ENCODE data around the gene MDP1.

MDP1 gene

DNA sequence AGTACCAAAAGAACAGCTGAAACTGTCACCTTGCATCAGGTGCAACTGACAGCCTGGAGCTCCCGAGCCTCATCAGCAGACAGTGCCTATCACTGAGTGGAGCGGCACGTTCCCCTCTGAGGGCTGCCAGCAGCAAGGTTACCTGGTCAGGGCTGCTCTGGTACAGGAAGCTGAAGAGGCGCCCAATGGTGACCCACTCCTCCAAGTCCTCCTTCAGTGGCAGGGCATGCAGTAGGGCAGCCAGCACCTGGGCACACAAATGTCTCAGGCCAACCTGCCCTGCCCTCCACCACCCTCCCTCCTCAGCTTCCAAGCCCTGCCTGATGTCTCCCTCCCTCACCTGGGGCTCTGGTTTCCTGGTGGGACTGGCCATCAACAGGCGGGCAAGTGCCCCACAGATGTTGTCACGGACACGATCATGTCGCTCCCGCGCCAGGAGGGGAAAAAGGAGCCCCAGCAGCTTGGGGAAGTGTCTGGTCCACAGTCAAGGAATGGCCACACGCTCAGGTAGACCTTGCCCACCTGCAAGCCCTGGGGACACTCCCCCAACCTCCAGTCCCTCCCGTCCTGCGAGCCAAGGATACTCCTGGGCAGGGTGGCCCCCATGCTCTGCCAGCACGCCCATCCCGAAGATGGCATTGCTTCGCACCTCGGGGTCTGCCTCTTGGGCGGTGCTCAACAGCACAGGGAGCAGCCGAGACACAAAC lies 34.3 kb downstream of the MDP1 start:
- DNase-seq (ENCODE audit: low spot score): peak; percentile 70
- TF ChIP-seq, protein P1, sequence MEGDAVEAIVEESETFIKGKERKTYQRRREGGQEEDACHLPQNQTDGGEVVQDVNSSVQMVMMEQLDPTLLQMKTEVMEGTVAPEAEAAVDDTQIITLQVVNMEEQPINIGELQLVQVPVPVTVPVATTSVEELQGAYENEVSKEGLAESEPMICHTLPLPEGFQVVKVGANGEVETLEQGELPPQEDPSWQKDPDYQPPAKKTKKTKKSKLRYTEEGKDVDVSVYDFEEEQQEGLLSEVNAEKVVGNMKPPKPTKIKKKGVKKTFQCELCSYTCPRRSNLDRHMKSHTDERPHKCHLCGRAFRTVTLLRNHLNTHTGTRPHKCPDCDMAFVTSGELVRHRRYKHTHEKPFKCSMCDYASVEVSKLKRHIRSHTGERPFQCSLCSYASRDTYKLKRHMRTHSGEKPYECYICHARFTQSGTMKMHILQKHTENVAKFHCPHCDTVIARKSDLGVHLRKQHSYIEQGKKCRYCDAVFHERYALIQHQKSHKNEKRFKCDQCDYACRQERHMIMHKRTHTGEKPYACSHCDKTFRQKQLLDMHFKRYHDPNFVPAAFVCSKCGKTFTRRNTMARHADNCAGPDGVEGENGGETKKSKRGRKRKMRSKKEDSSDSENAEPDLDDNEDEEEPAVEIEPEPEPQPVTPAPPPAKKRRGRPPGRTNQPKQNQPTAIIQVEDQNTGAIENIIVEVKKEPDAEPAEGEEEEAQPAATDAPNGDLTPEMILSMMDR (IDR thresholded peaks at IDR 0.05): no peak
- Histone ChIP-seq H3K27ac (no peak overlapping the region), H3K4me3 (no peak overlapping the region)

- DNase-seq (ENCODE audit: low spot score): peak; percentile 74
- no peak overlapping the region for H3K4me3 ChIP-seq
- H3K27ac ChIP-seq: peak overlapping the region in 1 of 2 donors; percentile 77
- TF ChIP-seq, protein P1 (IDR thresholded peaks at IDR 0.05): no peak
Observed at GRCh38 chr14:24179961-24180796, 35.7 kb downstream of the MDP1 start.

- no peak overlapping the region for H3K4me3 ChIP-seq
- peak overlapping the region in 1 of 2 donors; percentile 77 for H3K27ac ChIP-seq
- DNase-seq (ENCODE audit: low spot score): peak; percentile 71
- TF ChIP-seq, protein P1 (IDR thresholded peaks at IDR 0.05): no peak
Observed at GRCh38 chr14:24179294-24179960, 36.4 kb downstream of the MDP1 start.

DNA sequence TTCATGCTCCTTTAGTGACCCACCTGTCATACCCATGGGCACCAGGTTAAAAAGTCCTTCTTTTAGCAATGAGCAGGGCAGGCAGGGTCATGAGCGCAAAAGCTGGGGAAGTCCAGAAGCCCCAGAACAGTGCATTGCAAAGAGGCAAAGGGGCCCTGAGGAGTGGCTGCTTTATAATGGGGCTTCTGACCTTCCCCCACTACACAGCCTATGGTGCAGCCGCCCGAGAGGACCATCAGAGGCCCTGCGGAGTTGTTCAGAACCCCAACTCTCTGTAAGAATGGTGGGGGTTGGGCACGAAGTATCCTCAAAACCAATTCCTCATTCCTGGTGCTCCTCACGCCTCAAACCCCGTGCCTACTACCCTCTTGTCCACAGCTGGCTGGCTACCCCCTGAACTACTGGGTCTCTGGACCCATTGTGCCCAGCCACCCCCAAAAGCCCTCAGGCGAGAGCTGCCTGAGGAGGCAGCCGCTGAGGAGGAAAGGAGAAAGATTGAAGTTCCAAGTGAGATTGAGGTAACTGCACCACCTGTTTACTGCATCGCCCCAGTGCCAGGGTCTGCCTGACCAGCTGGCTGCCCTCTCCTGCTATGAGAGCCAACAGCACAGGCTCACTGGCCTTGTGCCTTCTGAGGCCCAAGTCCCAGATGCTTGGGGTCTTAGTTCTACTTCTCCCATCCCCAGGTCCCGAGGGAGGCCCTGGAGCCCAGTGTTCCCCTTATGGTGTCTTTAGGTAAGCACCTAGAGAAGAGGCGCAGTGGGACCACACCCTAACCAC lies 37.3 kb downstream of the MDP1 start:
- Histone ChIP-seq H3K4me3 (no peak overlapping the region), H3K27ac (peak overlapping the region in 1 of 2 donors; percentile 77)
- DNase-seq (ENCODE audit: low spot score): no peak
- TF ChIP-seq, protein P1 (IDR thresholded peaks at IDR 0.05): no peak

DNA sequence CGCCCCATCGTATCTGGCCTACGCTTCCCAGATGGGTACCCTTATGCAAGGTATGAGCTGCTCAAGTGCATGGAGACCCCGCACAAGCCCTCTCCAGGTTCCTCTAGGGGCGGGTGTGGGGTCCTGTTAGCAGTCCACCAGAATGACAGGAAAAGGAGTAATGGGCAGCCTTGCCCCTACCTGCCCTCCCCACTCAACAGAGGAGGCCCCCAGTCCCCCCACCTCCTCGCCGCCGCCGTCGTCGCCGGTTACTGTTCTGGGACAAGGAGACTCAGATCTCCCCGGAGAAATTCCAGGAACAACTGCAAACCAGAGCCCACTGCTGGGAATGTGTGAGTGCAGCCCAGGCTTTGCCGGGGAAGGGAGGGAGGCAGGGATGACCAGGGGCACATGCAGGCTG lies 38.0 kb downstream of the MDP1 start:
- TF ChIP-seq, protein P1 (IDR thresholded peaks at IDR 0.05): no peak
- DNase-seq (ENCODE audit: low spot score): no peak
- Histone ChIP-seq H3K4me3 (no peak overlapping the region), H3K27ac (no peak overlapping the region)

GRCh38 chr14:24177041-24177825 lies 38.6 kb downstream of the MDP1 start:
- TF ChIP-seq, protein P1 (IDR thresholded peaks at IDR 0.05): no peak
- Histone ChIP-seq H3K4me3 (no peak overlapping the region), H3K27ac (no peak overlapping the region)
- DNase-seq (ENCODE audit: low spot score): no peak
